CD8-positive, alpha-beta memory T cell (primary cell): Measurements from ENCODE around the gene NEUROG1. TPM values are rescaled to one million over a fixed set of nuclear protein-coding genes. Genes with fewer than 3 reads are reported as not detected.
"Not testable (repeated sequence)": the region's sequence is repeated elsewhere in the genome, so short reads cannot be mapped to it uniquely, and the experiment has no call there.

Experiments used
- CTCF ChIA-PET: fragments of 350-600 bp; sonication (Branson Sonifier 250); formaldehyde crosslinking; loops from one replicate; lab custom pipeline; 2021; ENCODE audit warnings: antibody characterized with exemption; lab: Charles Lee
- POLR2A ChIA-PET: fragments of 350-600 bp; sonication (Branson Sonifier 250); formaldehyde crosslinking; loops from one replicate; lab custom pipeline; 2021; ENCODE audit warnings: antibody characterized with exemption; lab: Charles Lee
- DNase-seq, 5 donors: peaks; one replicate each; pipeline versions ENCODE4 v3.0.0 to v3.0.0-alpha.2; 2020 to 2022; ENCODE audit warnings: mixed read lengths in 1 of 5
- H3K27ac ChIP-seq: one replicate; pipeline ENCODE4 v1.7.0; 2013; ENCODE audit warnings: low read depth, mild to moderate bottlenecking, low read length, moderate library complexity
- H3K27me3 ChIP-seq: 2 replicates; pipeline ENCODE4 v1.7.0; 2013; ENCODE audit warnings: low read length, mild to moderate bottlenecking; ENCODE audit not compliant: insufficient read depth, poor library complexity, severe bottlenecking
- H3K36me3 ChIP-seq: 2 replicates; pipeline ENCODE4 v1.7.0; 2013; ENCODE audit warnings: mild to moderate bottlenecking, low read length, moderate library complexity; ENCODE audit not compliant: insufficient read depth
- H3K4me1 ChIP-seq: 2 replicates; pipeline ENCODE4 v1.7.0; 2013; ENCODE audit warnings: mild to moderate bottlenecking, low read length, moderate library complexity; ENCODE audit not compliant: insufficient read depth
- H3K4me3 ChIP-seq: 2 replicates; pipeline ENCODE4 v1.7.0; 2013; ENCODE audit warnings: mild to moderate bottlenecking, low read length
- H3K9me3 ChIP-seq: 2 replicates; pipeline ENCODE4 v1.7.0; 2013; ENCODE audit warnings: mild to moderate bottlenecking, low read length
- H3K27ac Mint-ChIP-seq, 8 donors: one replicate each; pipeline ENCODE4 v1.8.0; 2020 to 2021; ENCODE audit warnings: mixed read lengths in 8 of 8, mild to moderate bottlenecking in 6 of 8, inconsistent platforms in 3 of 8, moderate library complexity in 3 of 8
- H3K27me3 Mint-ChIP-seq, 2 donors: one replicate each; pipeline ENCODE4 v1.8.0; 2020 to 2021; ENCODE audit warnings: mixed read lengths in 2 of 2, mild to moderate bottlenecking in 1 of 2, moderate library complexity in 1 of 2
- H3K36me3 Mint-ChIP-seq, 3 donors: one replicate each; pipeline ENCODE4 v1.8.0; 2020 to 2021; ENCODE audit warnings: mixed read lengths in 3 of 3, inconsistent platforms in 1 of 3, mild to moderate bottlenecking in 1 of 3
- H3K4me1 Mint-ChIP-seq, 3 donors: one replicate each; pipeline ENCODE4 v1.8.0; 2020 to 2021; ENCODE audit warnings: mixed read lengths in 3 of 3, inconsistent platforms in 1 of 3, mild to moderate bottlenecking in 1 of 3
- H3K4me3 Mint-ChIP-seq, 7 donors: one replicate each; pipeline ENCODE4 v1.8.0; 2020 to 2021; ENCODE audit warnings: mixed read lengths in 7 of 7, mild to moderate bottlenecking in 6 of 7, moderate library complexity in 4 of 7, inconsistent platforms in 2 of 7
- H3K9me3 Mint-ChIP-seq, 5 donors: one replicate each; pipeline ENCODE4 v1.8.0; 2020 to 2022; ENCODE audit warnings: mixed read lengths in 5 of 5, mild to moderate bottlenecking in 3 of 5, moderate library complexity in 2 of 5, inconsistent platforms in 1 of 5
- polyA plus RNA-seq: library from polyadenylated mRNA; unstranded; fragments of 300-500 nt; fragmentation: Illumina TruSeq; gene quantifications from one replicate; pipeline ENCODE4 v1.2.3, GENCODE V29; 2021
- total RNA-seq, 2 experiments: library from RNA; stranded (reverse); gene quantifications; one replicate each; pipeline ENCODE4 v1.2.3, GENCODE V29; 2021

Gene NEUROG1
- total and polyA plus RNA-seq, 3 experiments from 2014 or later: not detected

- no peaks in the 10 kb centered on the region for H3K4me1 ChIP-seq
- Mint-ChIP-seq H3K27ac (no peak overlapping the region), H3K36me3 (no peaks in the 10 kb centered on the region), H3K4me1 (peaks cover 5 to 13% (median 13%) of the 10 kb centered on the region in 3 donors), H3K9me3 (peaks cover 0 to 5% (median 0%) of the 10 kb centered on the region in 5 donors), H3K4me3 (no peak overlapping the region), H3K27me3 (peaks cover 53 to 66% of the 10 kb centered on the region in 2 donors)
- no peak overlapping the region for H3K4me3 ChIP-seq
- ChIA-PET CTCF (interaction anchor here (1.4 kb wide), 1 partner anchor 33 kb away, joined by 4 read pairs; no protein-coding TSS in a partner anchor), POLR2A (no interaction called here)
- no peak for DNase-seq
- no peaks in the 10 kb centered on the region for H3K9me3 ChIP-seq
- peaks cover 19% of the 10 kb centered on the region for H3K27me3 ChIP-seq
- H3K27ac ChIP-seq: no peak overlapping the region
- H3K36me3 ChIP-seq: no peaks in the 10 kb centered on the region
Observed at GRCh38 chr5:135533334-135533733, 2.4 kb downstream of the NEUROG1 start.

DNA sequence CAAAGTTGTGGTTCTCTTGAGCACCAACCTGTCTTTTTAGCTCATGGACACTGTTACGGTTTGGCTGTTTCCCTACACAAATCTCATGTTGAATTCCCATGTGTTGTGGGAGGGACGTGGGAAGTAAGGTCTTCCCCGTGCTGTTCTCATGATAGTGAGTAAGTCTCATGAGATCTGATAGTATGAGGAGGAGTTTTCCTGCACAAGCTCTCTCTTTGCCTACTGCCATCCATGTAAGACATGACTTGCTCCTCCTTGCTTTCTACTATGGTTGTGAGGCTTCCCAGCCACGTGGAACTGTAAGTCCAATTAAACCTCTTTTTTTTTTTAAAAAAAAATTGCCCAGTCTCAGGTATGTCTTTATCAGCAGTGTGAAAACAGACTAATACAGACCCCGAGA is 6.2 kb downstream of the NEUROG1 start:
- H3K27ac Mint-ChIP-seq, H3K9me3 ChIP-seq, CTCF ChIA-PET, H3K27ac ChIP-seq, H3K36me3 Mint-ChIP-seq, H3K4me1 ChIP-seq, DNase-seq, H3K36me3 ChIP-seq, H3K4me1 Mint-ChIP-seq, POLR2A ChIA-PET, H3K4me3 ChIP-seq, H3K9me3 Mint-ChIP-seq, H3K27me3 ChIP-seq, H3K4me3 Mint-ChIP-seq: not testable (repeated sequence)
- peaks cover 36 to 58% of the 10 kb centered on the region in 2 donors for H3K27me3 Mint-ChIP-seq

DNA sequence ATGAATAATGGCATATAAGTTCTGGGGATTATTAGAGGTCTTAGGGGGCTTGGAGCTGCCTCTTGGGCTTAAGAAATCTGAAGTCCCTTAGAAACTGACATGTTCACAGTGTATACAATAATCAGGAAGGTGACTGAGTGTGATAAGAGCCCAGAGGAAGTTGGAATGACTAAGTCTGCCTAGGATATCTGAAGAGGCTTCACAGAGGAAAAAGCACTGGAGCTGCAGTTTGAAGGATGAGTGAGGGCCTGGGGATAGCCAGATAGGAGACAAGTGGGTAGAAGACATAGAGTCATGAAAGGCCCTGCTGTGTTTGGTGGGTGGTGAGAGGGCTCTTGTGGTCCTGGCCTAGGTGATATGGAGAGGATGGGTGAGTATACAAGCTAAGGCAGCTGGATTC is 8.8 kb downstream of the NEUROG1 start:
- no peak overlapping the region for H3K27ac ChIP-seq
- H3K4me3 ChIP-seq: no peak overlapping the region
- POLR2A ChIA-PET: no interaction called here
- Mint-ChIP-seq H3K4me1 (no peaks in the 10 kb centered on the region), H3K4me3 (no peak overlapping the region), H3K36me3 (no peaks in the 10 kb centered on the region), H3K27ac (no peak overlapping the region), H3K9me3 (peaks cover 0 to 7% (median 0%) of the 10 kb centered on the region in 5 donors), H3K27me3 (peaks cover 21 to 54% of the 10 kb centered on the region in 2 donors)
- no peak for DNase-seq
- H3K36me3 ChIP-seq: no peaks in the 10 kb centered on the region
- CTCF ChIA-PET: no interaction called here
- H3K4me1 ChIP-seq: no peaks in the 10 kb centered on the region
- H3K9me3 ChIP-seq: no peaks in the 10 kb centered on the region
- no peaks in the 10 kb centered on the region for H3K27me3 ChIP-seq

- DNase-seq: no peak
- H3K36me3 Mint-ChIP-seq: no peaks in the 10 kb centered on the region
- CTCF ChIA-PET: no interaction called here
- H3K27me3 Mint-ChIP-seq: peaks cover 11 to 62% of the 10 kb centered on the region in 2 donors
- H3K27ac ChIP-seq: no peak overlapping the region
- H3K9me3 Mint-ChIP-seq: peaks cover 0 to 7% (median 0%) of the 10 kb centered on the region in 5 donors
- H3K9me3 ChIP-seq: no peaks in the 10 kb centered on the region
- POLR2A ChIA-PET: no interaction called here
- H3K4me1 Mint-ChIP-seq: no peaks in the 10 kb centered on the region
- H3K4me3 Mint-ChIP-seq: no peak overlapping the region
- H3K27ac Mint-ChIP-seq: no peak overlapping the region
- no peaks in the 10 kb centered on the region for H3K4me1 ChIP-seq
- no peaks in the 10 kb centered on the region for H3K27me3 ChIP-seq
- no peak overlapping the region for H3K4me3 ChIP-seq
- no peaks in the 10 kb centered on the region for H3K36me3 ChIP-seq
Observed at GRCh38 chr5:135521964-135522363, 13.8 kb downstream of the NEUROG1 start.

DNA sequence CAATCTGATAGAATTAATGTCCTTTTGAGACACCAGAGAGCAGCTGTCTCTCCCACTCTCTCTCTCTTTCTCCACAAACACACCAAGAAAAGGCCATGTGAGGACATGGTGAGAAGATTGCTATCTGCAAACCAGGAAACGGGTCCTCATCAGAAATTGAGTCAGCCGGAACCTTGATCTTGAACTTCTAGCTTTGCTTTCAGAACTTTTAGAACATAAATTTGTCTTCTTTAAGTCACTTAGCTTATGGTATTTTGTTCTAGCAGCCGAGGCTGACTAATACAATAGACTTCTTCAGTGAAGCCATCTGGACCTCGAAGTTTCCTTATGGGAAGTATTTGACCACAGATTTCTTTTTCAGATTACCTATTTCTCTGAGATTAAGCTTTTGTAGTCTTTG is 18.1 kb downstream of the NEUROG1 start:
- no peak for DNase-seq
- POLR2A ChIA-PET: no interaction called here
- Histone ChIP-seq H3K27ac (no peak overlapping the region), H3K36me3 (no peaks in the 10 kb centered on the region), H3K4me1 (no peaks in the 10 kb centered on the region), H3K4me3 (no peak overlapping the region), H3K27me3 (no peaks in the 10 kb centered on the region), H3K9me3 (no peaks in the 10 kb centered on the region)
- H3K4me1 Mint-ChIP-seq: no peaks in the 10 kb centered on the region
- no peaks in the 10 kb centered on the region for H3K36me3 Mint-ChIP-seq
- no peak overlapping the region for H3K27ac Mint-ChIP-seq
- CTCF ChIA-PET: no interaction called here
- no peak overlapping the region for H3K4me3 Mint-ChIP-seq
- H3K9me3 Mint-ChIP-seq: peaks cover 0 to 2% (median 0%) of the 10 kb centered on the region in 5 donors
- H3K27me3 Mint-ChIP-seq: peaks cover 4 to 36% of the 10 kb centered on the region in 2 donors

GRCh38 chr5:135514116-135514515 is 21.6 kb downstream of the NEUROG1 start:
- POLR2A ChIA-PET: no interaction called here
- Mint-ChIP-seq H3K27ac (no peak overlapping the region), H3K27me3 (peaks cover 4 to 35% of the 10 kb centered on the region in 2 donors), H3K4me3 (no peak overlapping the region), H3K36me3 (no peaks in the 10 kb centered on the region), H3K9me3 (no peaks in the 10 kb centered on the region), H3K4me1 (peaks cover 0 to 4% (median 0%) of the 10 kb centered on the region in 3 donors)
- CTCF ChIA-PET: no interaction called here
- DNase-seq: no peak
- Histone ChIP-seq H3K9me3 (no peaks in the 10 kb centered on the region), H3K4me3 (no peak overlapping the region), H3K36me3 (no peaks in the 10 kb centered on the region), H3K27ac (no peak overlapping the region), H3K4me1 (no peaks in the 10 kb centered on the region), H3K27me3 (no peaks in the 10 kb centered on the region)

- H3K4me3 Mint-ChIP-seq: no peak overlapping the region
- ChIA-PET CTCF (no interaction called here), POLR2A (no interaction called here)
- Histone ChIP-seq H3K4me3 (no peak overlapping the region), H3K4me1 (no peaks in the 10 kb centered on the region), H3K36me3 (no peaks in the 10 kb centered on the region), H3K27ac (no peak overlapping the region), H3K27me3 (no peaks in the 10 kb centered on the region), H3K9me3 (no peaks in the 10 kb centered on the region)
- no peaks in the 10 kb centered on the region for H3K36me3 Mint-ChIP-seq
- DNase-seq: no peak
- peaks cover 3 to 14% (median 6%) of the 10 kb centered on the region in 3 donors for H3K4me1 Mint-ChIP-seq
- H3K9me3 Mint-ChIP-seq: no peaks in the 10 kb centered on the region
- peaks cover 8 to 39% of the 10 kb centered on the region in 2 donors for H3K27me3 Mint-ChIP-seq
- no peak overlapping the region for H3K27ac Mint-ChIP-seq
Observed at GRCh38 chr5:135511761-135512575, 23.8 kb downstream of the NEUROG1 start.

DNA sequence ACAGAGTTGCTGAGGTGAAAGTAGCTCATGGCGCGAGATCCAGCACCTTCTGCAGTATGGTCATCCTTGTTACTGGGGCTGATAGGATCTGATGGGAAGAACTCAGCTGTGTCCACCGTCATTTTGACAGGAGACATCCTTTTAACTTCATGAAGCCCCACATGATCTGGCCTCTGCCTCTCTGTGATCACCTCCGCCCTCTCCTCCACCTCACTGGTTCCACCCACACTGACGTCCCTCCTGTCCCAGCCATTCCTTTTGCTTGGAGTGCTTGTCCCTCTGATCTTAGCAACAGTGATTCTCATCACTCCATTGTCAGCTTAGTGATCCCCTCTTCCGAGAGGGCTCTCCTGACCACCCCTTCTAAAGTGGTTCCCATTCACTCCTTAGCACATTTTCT is 25.8 kb downstream of the NEUROG1 start:
- H3K9me3 ChIP-seq: no peaks in the 10 kb centered on the region
- Mint-ChIP-seq H3K4me3 (no peak overlapping the region), H3K27ac (no peak overlapping the region), H3K4me1 (peaks cover 3 to 14% (median 6%) of the 10 kb centered on the region in 3 donors), H3K36me3 (no peaks in the 10 kb centered on the region), H3K9me3 (no peaks in the 10 kb centered on the region), H3K27me3 (peaks cover 14 to 52% of the 10 kb centered on the region in 2 donors)
- H3K36me3 ChIP-seq: no peaks in the 10 kb centered on the region
- H3K27me3 ChIP-seq: no peaks in the 10 kb centered on the region
- ChIA-PET CTCF (no interaction called here), POLR2A (no interaction called here)
- H3K4me3 ChIP-seq: no peak overlapping the region
- no peaks in the 10 kb centered on the region for H3K4me1 ChIP-seq
- DNase-seq: no peak
- H3K27ac ChIP-seq: no peak overlapping the region
